Esophagus (tissue), 2 donors: ENCODE data around the gene MAF. TPM values are rescaled to one million over a fixed set of nuclear protein-coding genes. Genes with fewer than 3 reads are reported as not detected.

Experiments used
- H3K27ac ChIP-seq, 2 donors: one replicate each; pipeline ENCODE4 v1.5.1; 2013; ENCODE audit warnings: low read depth in 2 of 2, mild to moderate bottlenecking in 2 of 2, inconsistent platforms in 1 of 2, low read length in 1 of 2, moderate library complexity in 1 of 2
- H3K27me3 ChIP-seq, 2 donors: one replicate each; pipeline ENCODE4 v1.6.1; 2013; ENCODE audit warnings: low read length in 2 of 2, control low read depth in 1 of 2, mild to moderate bottlenecking in 1 of 2; ENCODE audit not compliant: insufficient read depth in 2 of 2, control insufficient read depth in 1 of 2
- H3K36me3 ChIP-seq, 2 donors: one replicate each; pipeline ENCODE4 v1.6.1; 2013; ENCODE audit warnings: low read length in 1 of 2; ENCODE audit not compliant: control insufficient read depth in 2 of 2, insufficient read depth in 2 of 2
- H3K4me1 ChIP-seq, 2 donors: one replicate each; pipeline ENCODE4 v1.6.1; 2013; ENCODE audit warnings: low read length in 1 of 2; ENCODE audit not compliant: control insufficient read depth in 2 of 2, insufficient read depth in 2 of 2
- H3K4me3 ChIP-seq, 2 donors: one replicate each; pipeline ENCODE4 v1.5.1; 2013; ENCODE audit warnings: low read length in 2 of 2, mild to moderate bottlenecking in 2 of 2, low read depth in 1 of 2, moderate library complexity in 1 of 2
- H3K9me3 ChIP-seq, 2 donors: one replicate each; pipeline ENCODE4 v1.6.1; 2013; ENCODE audit warnings: mild to moderate bottlenecking in 2 of 2, low read depth in 1 of 2, low read length in 1 of 2, moderate library complexity in 1 of 2; ENCODE audit not compliant: control insufficient read depth in 2 of 2, insufficient read depth in 1 of 2
- WGBS, 2 donors: extraction: QIAGEN DNeasy Blood & Tissue Kit; methylation state at CpG; one replicate each; pipeline ENCODE4 v1.1.7; 2013; 5-methylcytosine and 5-hydroxymethylcytosine counted together
- polyA plus RNA-seq, 2 donors: library from polyadenylated mRNA; stranded (reverse); fragments of 200-250 nt; gene quantifications; one replicate each; pipeline ENCODE4 v1.2.3, GENCODE V29; 2013
- donor health status: healthy with polysubstance abuse.
- donor health status: Bipolar disorder and iron deficiency.

MAF gene
- 10 to 100 TPM; 11.0 to 12.2 TPM for polyA plus RNA-seq

- Histone ChIP-seq H3K9me3 (no peaks in the 10 kb centered on the region), H3K27me3 (no peaks in the 10 kb centered on the region), H3K4me3 (peak within 1 kb of the TSS; percentile 93 to 98), H3K27ac (peak within 1 kb of the TSS; percentile 94 to 96), H3K36me3 (peaks cover 2 to 4% of the 10 kb centered on the region in 2 donors), H3K4me1 (peaks cover 0 to 2% of the 10 kb centered on the region in 2 donors)
- WGBS, 2 donors: 0 to 1% methylated on average over 25 of the region's 25 CpGs
Observed at GRCh38 chr16:79600638-79601091, at the start of gene MAF. Gene MAF, minus strand, starts transcription at chr16:79600737. Its CDS starts 835 bp downstream, at chr16:79599902.

GRCh38 chr16:79648826-79649225, 48.3 kb upstream of the MAF start:
- Histone ChIP-seq H3K9me3 (no peaks in the 10 kb centered on the region), H3K4me3 (no peak overlapping the region), H3K27me3 (no peaks in the 10 kb centered on the region), H3K27ac (no peak overlapping the region), H3K36me3 (no peaks in the 10 kb centered on the region), H3K4me1 (peaks cover 3 to 14% of the 10 kb centered on the region in 2 donors)
- WGBS, 2 donors: 83 to 86% methylated on average over 4 of the region's 4 CpGs

- no peaks in the 10 kb centered on the region for H3K36me3 ChIP-seq
- no peak overlapping the region for H3K27ac ChIP-seq
- 85 to 92% methylated on average over 3 of the region's 3 CpGs for WGBS, 2 donors
- H3K4me3 ChIP-seq: no peak overlapping the region
- H3K9me3 ChIP-seq: no peaks in the 10 kb centered on the region
- peaks cover 0 to 5% of the 10 kb centered on the region in 2 donors for H3K4me1 ChIP-seq
- H3K27me3 ChIP-seq: no peaks in the 10 kb centered on the region
Observed at GRCh38 chr16:79647586-79647985, 47.0 kb upstream of the MAF start.

- H3K27me3 ChIP-seq: no peaks in the 10 kb centered on the region
- WGBS, 2 donors: 90 to 91% methylated on average over 4 of the region's 4 CpGs
Observed at GRCh38 chr16:79645701-79646100, 45.2 kb upstream of the MAF start.

GRCh38 chr16:79644971-79645667, 44.6 kb upstream of the MAF start:
- no peaks in the 10 kb centered on the region for H3K4me1 ChIP-seq
- no peaks in the 10 kb centered on the region for H3K36me3 ChIP-seq
- H3K27me3 ChIP-seq: no peaks in the 10 kb centered on the region
- no peaks in the 10 kb centered on the region for H3K9me3 ChIP-seq
- no peak overlapping the region for H3K4me3 ChIP-seq
- H3K27ac ChIP-seq: no peak overlapping the region
- WGBS, 2 donors: 81 to 82% methylated on average over 6 of the region's 6 CpGs

More at GRCh38 chr16:79645701-79646100, 45.2 kb upstream of the MAF start:
- Histone ChIP-seq H3K36me3 (no peaks in the 10 kb centered on the region), H3K4me3 (no peak overlapping the region), H3K9me3 (no peaks in the 10 kb centered on the region), H3K4me1 (no peaks in the 10 kb centered on the region), H3K27ac (no peak overlapping the region)

GRCh38 chr16:79642652-79643051, 42.1 kb upstream of the MAF start:
- Histone ChIP-seq H3K36me3 (no peaks in the 10 kb centered on the region), H3K4me3 (no peak overlapping the region), H3K27me3 (no peaks in the 10 kb centered on the region), H3K27ac (no peak overlapping the region), H3K9me3 (no peaks in the 10 kb centered on the region), H3K4me1 (no peaks in the 10 kb centered on the region)
- 70 to 93% methylated on average over 4 of the region's 4 CpGs for WGBS, 2 donors

- no peaks in the 10 kb centered on the region for H3K36me3 ChIP-seq
- no peak overlapping the region for H3K4me3 ChIP-seq
- H3K27me3 ChIP-seq: no peaks in the 10 kb centered on the region
- WGBS, 2 donors: 22 to 30% methylated on average over 16 of the region's 16 CpGs
- H3K27ac ChIP-seq: peak overlapping the region in 1 of 2 donors; percentile 69
- H3K4me1 ChIP-seq: no peaks in the 10 kb centered on the region
- no peaks in the 10 kb centered on the region for H3K9me3 ChIP-seq
Observed at GRCh38 chr16:79640513-79641360, 40.2 kb upstream of the MAF start.

- 55 to 56% methylated on average over 13 of the region's 13 CpGs for WGBS, 2 donors
- Histone ChIP-seq H3K27me3 (no peaks in the 10 kb centered on the region), H3K4me1 (no peaks in the 10 kb centered on the region), H3K9me3 (no peaks in the 10 kb centered on the region), H3K36me3 (no peaks in the 10 kb centered on the region), H3K27ac (peak overlapping the region; percentile 47 to 69), H3K4me3 (no peak overlapping the region)
Observed at GRCh38 chr16:79639576-79640311, 39.2 kb upstream of the MAF start.

GRCh38 chr16:79638386-79638785, 37.8 kb upstream of the MAF start:
- Histone ChIP-seq H3K4me3 (no peak overlapping the region), H3K27ac (no peak overlapping the region), H3K9me3 (no peaks in the 10 kb centered on the region), H3K4me1 (no peaks in the 10 kb centered on the region), H3K27me3 (no peaks in the 10 kb centered on the region), H3K36me3 (no peaks in the 10 kb centered on the region)
- WGBS, 2 donors: 71% methylated on average over 5 of the region's 5 CpGs
